Activated effector memory CD4-positive, alpha-beta T cell treated with anti-CD3 and anti-CD28 coated beads, Interleukin-2, amount 50 U/mL, for 16 hours (primary cell): Measurements from ENCODE around the gene OR52E6.

Experiments
- DNase-seq: peaks from one replicate; pipeline ENCODE4 v3.0.0-alpha.2; 2020

The OR52E6 gene

DNA sequence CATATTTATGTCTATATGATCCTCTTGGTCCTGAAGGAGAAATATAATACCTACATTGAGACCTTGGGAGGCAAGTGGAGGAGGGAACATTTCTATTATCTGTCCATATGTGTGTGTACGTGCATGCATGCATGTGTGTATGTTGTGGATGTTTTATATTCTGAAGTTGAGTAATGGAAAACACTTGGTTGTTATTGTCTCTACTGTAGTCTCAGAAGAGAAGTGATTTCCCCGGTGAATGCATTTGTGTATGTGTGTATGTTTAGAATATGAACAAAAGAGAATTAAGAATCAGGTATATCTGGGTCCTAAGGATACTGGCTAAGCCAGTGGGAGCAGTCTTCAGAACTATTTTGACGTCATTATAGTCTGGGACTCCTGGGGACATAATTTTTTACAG lies 50.5 kb downstream of the OR52E6 start, which contains the start of gene OR52N1:
TSS of gene OR52N1 (minus strand) at position 101 of the 400 bp plus-strand sequence. CDS start 2,449 bp downstream, outside the sequence.
- no peak for DNase-seq
